Liver (tissue), 9 donors: Measurements from ENCODE around the gene HS3ST6. TPM values are rescaled to one million over a fixed set of nuclear protein-coding genes. Genes with fewer than 3 reads are reported as not detected.
"Not testable (repeated sequence)": the region's sequence is repeated elsewhere in the genome, so short reads cannot be mapped to it uniquely, and the experiment has no call there.

Experiments
- DNase-seq: peaks from one replicate; pipeline ENCODE4 v3.0.0-alpha.2; 2017; ENCODE audit warnings: low spot score
- H3K27ac ChIP-seq, 2 donors: one replicate each; pipeline ENCODE4 v1.7.0; 2013; ENCODE audit warnings: inconsistent platforms in 2 of 2, low read length in 2 of 2, control low read depth in 1 of 2, low read depth in 1 of 2, mild to moderate bottlenecking in 1 of 2
- H3K27me3 ChIP-seq, 4 donors: one replicate each; pipeline versions ENCODE4 v1.6.1 to v1.7.0; 2013; ENCODE audit warnings: low read length in 3 of 4, inconsistent platforms in 1 of 4, mild to moderate bottlenecking in 1 of 4, moderate library complexity in 1 of 4; ENCODE audit not compliant: control insufficient read depth in 4 of 4, insufficient read depth in 4 of 4
- H3K36me3 ChIP-seq, 4 donors: one replicate each; pipeline versions ENCODE4 v1.6.1 to v1.7.0; 2013; ENCODE audit warnings: low read length in 3 of 4, mild to moderate bottlenecking in 3 of 4, low read depth in 1 of 4, moderate library complexity in 1 of 4; ENCODE audit not compliant: control insufficient read depth in 4 of 4, insufficient read depth in 3 of 4
- H3K4me1 ChIP-seq, 4 donors: one replicate each; pipeline versions ENCODE4 v1.6.1 to v1.7.0; 2013; ENCODE audit warnings: low read length in 3 of 4, mild to moderate bottlenecking in 3 of 4, moderate library complexity in 1 of 4; ENCODE audit not compliant: control insufficient read depth in 4 of 4, insufficient read depth in 4 of 4
- H3K4me3 ChIP-seq, 3 donors: one replicate each; pipeline versions ENCODE4 v1.6.1 to v1.7.0; 2013; ENCODE audit warnings: low read length in 3 of 3, control low read depth in 1 of 3, low read depth in 1 of 3, mild to moderate bottlenecking in 1 of 3
- H3K9ac ChIP-seq, 2 donors: one replicate each; pipeline ENCODE4 v1.7.0; 2013; ENCODE audit warnings: low read length in 2 of 2, mild to moderate bottlenecking in 2 of 2, moderate library complexity in 2 of 2, control low read depth in 1 of 2, low read depth in 1 of 2
- H3K9me3 ChIP-seq, 4 donors: one replicate each; pipeline versions ENCODE4 v1.6.1 to v1.7.0; 2013; ENCODE audit warnings: low read length in 3 of 4; ENCODE audit not compliant: control insufficient read depth in 4 of 4
- ATF3 ChIP-seq: IDR thresholded peaks from 2 replicates; pipeline ENCODE4 v1.6.1; 2016; ENCODE audit warnings: antibody characterized with exemption
- FOXA1 ChIP-seq: IDR thresholded peaks from 2 replicates; pipeline ENCODE4 v1.6.1; 2016; ENCODE audit warnings: antibody characterized with exemption
- FOXA2 ChIP-seq: IDR thresholded peaks from 2 replicates; pipeline ENCODE4 v1.6.1; 2016; ENCODE audit warnings: antibody characterized with exemption
- GABPA ChIP-seq, 2 donors: IDR thresholded peaks in 1 of 2; conservative IDR thresholded peaks in 1 of 2; 2 replicates each; pipeline ENCODE4 v1.6.1; 2016; ENCODE audit warnings: antibody characterized with exemption in 2 of 2, mild to moderate bottlenecking in 1 of 2, moderate library complexity in 1 of 2
- HNF4G ChIP-seq: IDR thresholded peaks from 2 replicates; pipeline ENCODE4 v1.6.1; 2016; ENCODE audit warnings: antibody characterized with exemption
- RAD21 ChIP-seq, 2 donors: IDR thresholded peaks; 2 replicates each; pipeline ENCODE4 v1.6.1; 2016; ENCODE audit warnings: antibody characterized with exemption in 2 of 2, mild to moderate bottlenecking in 2 of 2
- REST ChIP-seq: IDR thresholded peaks from 2 replicates; pipeline ENCODE4 v1.6.1; 2016; ENCODE audit warnings: antibody characterized with exemption, mild to moderate bottlenecking
- TAF1 ChIP-seq: conservative IDR thresholded peaks from 2 replicates; pipeline ENCODE4 v1.6.1; 2016; ENCODE audit warnings: antibody characterized with exemption, mild to moderate bottlenecking
- YY1 ChIP-seq: IDR thresholded peaks from 2 replicates; pipeline ENCODE4 v1.6.1; 2016; ENCODE audit warnings: antibody characterized with exemption, mild to moderate bottlenecking
- ZBTB33 ChIP-seq: IDR thresholded peaks from 2 replicates; pipeline ENCODE4 v1.6.1; 2016; ENCODE audit warnings: antibody characterized with exemption
- WGBS: extraction: QIAGEN DNeasy Blood & Tissue Kit; methylation state at CpG from one replicate; pipeline ENCODE4 v1.1.7; 2013; 5-methylcytosine and 5-hydroxymethylcytosine counted together
- polyA plus RNA-seq, 2 donors: library from polyadenylated mRNA; stranded (reverse) in 1 of 2; unstranded in 1 of 2; fragments of 200-250 nt in 1 of 2; fragments of >200 nt in 1 of 2; fragmentation: Nextera tagmentation in 1 of 2; extraction: Ambion mirVana in 1 of 2; gene quantifications; one replicate each; pipeline versions ENCODE4 v1.2.1 to v1.2.3, GENCODE V29; 2013 to 2015
- total RNA-seq, 2 donors: library from RNA; depleted of rRNA; stranded (reverse); fragments of >200 nt; gene quantifications; one replicate each; pipeline ENCODE4 v1.2.3, GENCODE V29; 2014
- donor health status: healthy.
- donor health status: healthy.
- donor health status: healthy.
- donor health status: healthy.
- donor health status: healthy.

Gene HS3ST6
- total and polyA plus RNA-seq, 4 donors: not detected

DNA sequence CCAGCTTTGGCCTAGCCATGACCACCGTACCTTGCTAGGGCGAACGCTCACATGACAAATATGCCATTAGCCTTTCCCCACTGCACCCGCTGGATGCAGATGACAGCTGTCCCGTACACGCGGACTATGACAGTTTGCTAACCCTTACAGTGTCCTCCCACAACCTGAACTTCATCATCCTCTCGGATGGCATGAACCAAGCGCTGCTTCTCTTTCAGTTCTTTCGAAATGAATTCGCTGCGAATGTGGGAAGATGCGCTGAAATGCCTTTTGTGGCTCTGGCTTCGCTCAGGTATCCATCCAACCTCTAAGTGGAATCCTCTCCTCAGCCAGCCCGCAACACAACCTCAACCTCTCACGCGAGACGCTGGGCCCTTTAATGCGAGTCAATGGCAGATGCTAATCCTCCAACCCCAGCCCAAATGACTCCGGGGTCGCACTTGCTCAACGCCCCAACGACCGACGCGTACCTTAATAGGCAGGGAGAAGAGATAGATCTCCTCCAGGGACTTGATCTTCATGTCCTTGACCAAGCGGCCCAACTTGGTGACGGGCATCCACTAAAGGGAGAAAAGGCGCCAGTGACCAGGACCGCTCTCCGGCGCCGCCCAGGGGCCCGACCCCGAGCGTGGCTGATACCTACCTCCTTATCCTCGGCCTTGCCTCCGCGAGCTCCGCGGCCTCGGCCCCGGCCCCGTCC lies 45.7 kb upstream of the HS3ST6 start:
- peak overlapping the region; percentile 66 to 82 (median 77) for H3K4me3 ChIP-seq
- no peaks in the 10 kb centered on the region for H3K27me3 ChIP-seq
- H3K27ac ChIP-seq: peak overlapping the region; percentile 89 to 93
- 22% methylated on average over 44 of the region's 44 CpGs for WGBS
- H3K9ac ChIP-seq: peak overlapping the region; percentile 58 to 73
- peaks cover 4 to 33% (median 26%) of the 10 kb centered on the region in 4 donors for H3K4me1 ChIP-seq
- peak; percentile 61 for DNase-seq
- H3K36me3 ChIP-seq: peaks cover 0 to 26% (median 7%) of the 10 kb centered on the region in 4 donors
- no peak for TF ChIP-seq RAD21 (IDR thresholded peaks at IDR 0.05)
- TF ChIP-seq TAF1: no peak
- TF ChIP-seq REST: no peak
- TF ChIP-seq FOXA2: no peak
- TF ChIP-seq ZBTB33: no peak
- no peak for TF ChIP-seq YY1
- no peak for TF ChIP-seq GABPA (IDR thresholded peaks at IDR 0.05 in 1 of 2, conservative IDR thresholded peaks at IDR 0.05 in 1 of 2)
- TF ChIP-seq HNF4G: no peak
- no peak for TF ChIP-seq ATF3
- TF ChIP-seq FOXA1: no peak
- no peaks in the 10 kb centered on the region for H3K9me3 ChIP-seq

GRCh38 chr16:1962161-1963153 lies 44.2 kb upstream of the HS3ST6 start:
- H3K9ac ChIP-seq, H3K27ac ChIP-seq, H3K4me3 ChIP-seq, DNase-seq, H3K27me3 ChIP-seq, H3K9me3 ChIP-seq: not testable (repeated sequence)
- H3K36me3 ChIP-seq: peaks cover 0 to 26% (median 7%) of the 10 kb centered on the region in 4 donors
- peaks cover 7 to 38% (median 30%) of the 10 kb centered on the region in 4 donors for H3K4me1 ChIP-seq
- WGBS: 87% methylated on average over 37 of the region's 37 CpGs
